ENCODE data around the gene RAB42.
"Not testable (repeated sequence)": the region's sequence is repeated elsewhere in the genome, so short reads cannot be mapped to it uniquely, and the experiment has no call there.

Gene RAB42, protein sequence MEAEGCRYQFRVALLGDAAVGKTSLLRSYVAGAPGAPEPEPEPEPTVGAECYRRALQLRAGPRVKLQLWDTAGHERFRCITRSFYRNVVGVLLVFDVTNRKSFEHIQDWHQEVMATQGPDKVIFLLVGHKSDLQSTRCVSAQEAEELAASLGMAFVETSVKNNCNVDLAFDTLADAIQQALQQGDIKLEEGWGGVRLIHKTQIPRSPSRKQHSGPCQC

DNA sequence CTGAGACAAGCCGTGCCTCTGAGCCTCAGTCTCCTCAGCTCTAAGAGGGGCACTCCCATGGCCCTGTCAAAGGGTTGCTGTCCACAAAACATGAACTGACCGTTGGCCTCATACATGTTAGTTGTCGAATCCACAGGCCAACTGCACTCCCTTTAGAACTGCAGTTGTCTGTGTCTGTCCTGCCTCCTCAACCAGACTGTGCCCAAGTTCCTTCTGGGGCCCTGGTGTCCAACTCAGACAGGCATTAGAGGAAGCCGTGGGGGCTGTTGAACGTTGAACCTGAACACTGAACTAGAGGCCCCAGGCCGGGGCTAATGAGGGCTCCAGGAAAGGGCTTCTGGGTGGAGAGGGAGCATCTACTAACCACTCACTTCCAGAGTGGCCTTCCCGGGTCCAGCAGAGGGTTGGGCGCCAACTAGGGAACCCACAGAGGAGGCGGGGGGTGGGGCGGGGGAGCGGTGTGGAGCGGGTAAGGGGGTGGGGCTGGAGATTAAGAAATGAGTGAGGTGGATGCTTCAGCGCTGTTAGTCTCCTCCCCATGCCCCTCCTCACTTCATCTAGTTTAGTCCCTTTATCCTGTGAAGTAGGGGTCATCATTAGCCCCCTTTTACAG is at the start of gene RAB42:
Gene RAB42, plus strand, starts transcription at position 558 of the 613 bp plus-strand sequence. CDS start 247 bp downstream, outside the sequence.
- peak; percentile 49 for DNase-seq (ENCODE audit: low spot score)

GRCh38 chr1:28545246-28545628 is 46.8 kb upstream of the RAB42 start:
- DNase-seq (ENCODE audit: low spot score): no peak

- no peak for DNase-seq (ENCODE audit: low spot score)
These were observed 43.7 kb upstream of the RAB42 start for GRCh38 chr1:28548318-28548717.

DNA sequence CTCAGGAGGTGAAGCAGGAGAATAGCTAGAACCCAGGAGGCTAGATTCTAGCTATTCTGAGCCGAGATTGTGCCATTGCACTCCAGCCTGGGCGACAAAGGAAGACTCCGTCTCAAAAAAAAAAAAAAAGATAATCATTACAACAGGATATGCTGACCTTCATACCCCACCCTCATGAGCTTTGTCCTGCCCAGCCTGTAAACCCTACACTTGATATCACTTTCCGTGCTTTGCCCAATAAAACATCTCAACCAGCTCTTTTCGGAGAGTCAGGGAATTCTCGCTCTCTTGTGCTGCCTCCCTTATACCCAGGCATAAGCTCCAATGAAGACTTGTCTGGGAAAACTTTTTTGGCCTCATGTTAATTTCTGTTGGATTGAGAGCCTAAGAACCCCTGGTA is 40.7 kb upstream of the RAB42 start:
- DNase-seq (ENCODE audit: low spot score): no peak

GRCh38 chr1:28552758-28553663 is 39.1 kb upstream of the RAB42 start, which contains the start of gene TRNAU1AP:
TSS of gene TRNAU1AP (plus strand) at chr1:28553085. CDS start at chr1:28553111, 26 bp downstream.
- DNase-seq (ENCODE audit: low spot score): peak; percentile 99

DNA sequence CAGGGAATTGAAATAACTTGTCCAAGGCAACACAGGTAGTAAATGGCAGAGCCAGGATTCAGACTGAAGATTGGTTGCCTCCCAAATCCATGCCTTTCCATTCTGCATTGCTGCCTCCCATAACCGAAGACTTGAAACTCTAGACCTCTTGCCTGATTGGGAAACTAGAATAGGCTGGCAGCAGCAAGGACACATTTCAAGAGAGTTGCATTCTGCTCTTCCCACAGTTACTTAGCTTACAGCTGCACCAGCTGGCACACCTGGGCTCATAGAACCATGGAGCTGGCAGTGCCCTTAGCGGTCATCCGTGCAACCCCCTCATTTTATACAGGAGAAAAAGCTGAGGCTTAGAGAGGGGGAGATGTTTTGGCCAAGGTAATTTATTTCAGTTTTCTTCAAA is 31.2 kb upstream of the RAB42 start:
- DNase-seq (ENCODE audit: low spot score): no peak

DNA sequence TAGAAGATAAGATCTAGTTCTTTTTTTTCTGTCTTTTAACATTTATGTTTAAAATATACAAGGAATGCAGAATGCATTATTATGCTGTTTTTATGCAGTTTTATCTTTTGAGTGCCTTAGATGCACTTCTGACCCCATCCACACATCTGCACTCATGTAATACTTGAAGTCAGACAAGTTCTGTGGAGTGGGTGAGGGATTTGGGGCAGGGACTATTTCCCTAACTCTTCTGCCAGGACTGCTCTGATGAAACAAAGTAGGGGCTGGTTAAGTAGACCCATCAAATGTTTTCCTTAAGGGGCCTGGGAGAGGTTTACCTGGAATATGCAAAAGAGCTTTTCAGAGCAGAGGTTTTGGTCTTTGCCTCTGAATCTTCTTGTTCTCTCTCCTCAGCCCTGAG is 27.8 kb upstream of the RAB42 start:
- DNase-seq (ENCODE audit: low spot score): no peak

GRCh38 chr1:28565040-28565439 is 27.0 kb upstream of the RAB42 start:
- no peak for DNase-seq (ENCODE audit: low spot score)

- DNase-seq (ENCODE audit: low spot score): no peak
These were observed 26.3 kb upstream of the RAB42 start for GRCh38 chr1:28565726-28566125.

DNA sequence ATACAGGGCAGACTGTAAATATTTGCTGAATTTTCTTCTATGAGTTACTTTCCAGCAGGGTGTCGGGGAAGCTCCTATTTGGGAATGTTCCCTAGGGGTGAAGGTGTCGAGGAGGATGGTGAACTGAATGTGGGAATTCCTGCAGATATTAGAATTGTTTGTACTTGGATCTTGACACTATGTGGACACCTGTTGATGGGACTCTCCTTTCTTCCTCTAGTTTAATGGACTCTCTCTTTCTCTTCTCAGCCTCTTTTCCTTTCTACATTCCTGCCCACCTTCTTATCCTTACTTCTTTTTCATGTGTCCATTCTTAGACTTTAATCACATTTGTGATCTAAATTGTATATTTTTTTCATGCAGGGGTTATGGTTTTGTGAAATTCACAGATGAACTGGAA is 25.1 kb upstream of the RAB42 start:
- DNase-seq (ENCODE audit: low spot score): no peak

DNA sequence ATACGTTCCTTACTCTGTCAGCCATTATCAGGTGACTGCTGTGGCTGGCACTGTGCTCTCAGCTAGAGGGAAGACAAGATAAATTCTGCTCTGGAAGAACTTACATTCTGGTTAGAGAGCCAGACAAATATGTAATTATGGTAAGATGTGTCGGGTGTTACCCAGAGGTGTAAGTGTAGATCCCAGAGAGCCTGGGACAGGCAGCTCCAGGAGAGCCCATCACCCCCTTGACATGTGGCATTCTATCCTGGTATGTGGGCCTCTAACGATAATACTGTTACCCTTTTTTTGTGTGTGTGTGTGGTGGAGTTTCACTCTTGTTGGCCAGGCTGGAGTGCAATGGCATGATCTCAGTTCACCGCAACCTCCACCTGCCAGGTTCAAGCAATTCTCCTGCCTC is 20.2 kb upstream of the RAB42 start:
- no peak for DNase-seq (ENCODE audit: low spot score)

- not testable (repeated sequence) for DNase-seq (ENCODE audit: low spot score)
These were observed 19.2 kb upstream of the RAB42 start for GRCh38 chr1:28572891-28573290.

DNA sequence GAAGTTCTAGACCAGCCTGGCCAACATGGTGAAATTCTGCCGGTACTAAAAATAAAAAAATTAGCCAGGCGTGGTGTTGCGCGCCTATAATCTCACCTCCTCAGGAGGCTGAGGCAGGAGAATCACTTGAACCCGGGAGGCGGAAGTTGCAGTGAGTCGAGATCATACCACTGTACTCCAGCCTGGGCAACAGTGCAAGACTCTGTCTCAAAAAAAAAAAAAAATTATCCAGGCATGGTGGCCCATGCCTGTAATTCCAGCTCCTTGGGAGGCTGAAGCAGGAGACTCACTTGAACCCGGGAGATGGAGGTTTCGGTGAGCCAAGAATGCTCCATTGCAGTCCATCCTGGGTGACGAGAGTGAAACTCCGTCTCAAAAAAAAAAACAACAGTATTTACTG is 18.5 kb upstream of the RAB42 start:
- no peak for DNase-seq (ENCODE audit: low spot score)

DNA sequence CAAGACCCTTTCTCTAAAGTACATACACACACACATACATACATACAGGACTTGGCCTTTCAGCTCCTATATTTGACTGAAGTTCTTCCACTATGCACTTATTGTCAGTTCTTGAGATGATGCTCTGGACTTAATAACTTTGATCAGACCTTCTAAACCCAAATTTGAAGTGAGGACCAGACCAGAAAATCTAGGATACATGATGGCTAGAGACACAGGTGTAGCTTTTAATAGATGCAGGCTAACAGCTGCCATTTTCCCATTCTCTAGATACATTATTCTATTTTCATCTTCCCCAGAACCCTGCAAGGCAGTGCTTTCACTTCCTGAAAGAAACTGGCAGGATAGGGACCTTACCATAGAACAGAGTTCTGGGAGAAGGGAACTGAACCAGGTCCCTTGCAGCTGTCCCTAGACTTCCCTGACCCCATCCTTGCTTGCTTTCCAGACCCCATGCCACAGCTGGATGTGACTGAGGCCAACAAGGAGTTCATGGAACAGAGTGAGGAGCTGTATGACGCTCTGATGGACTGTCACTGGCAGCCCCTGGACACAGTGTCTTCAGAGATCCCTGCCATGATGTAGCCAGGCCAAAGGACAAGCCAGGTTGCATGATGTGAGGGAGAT is 14.9 kb upstream of the RAB42 start:
- no peak for DNase-seq (ENCODE audit: low spot score)

DNA sequence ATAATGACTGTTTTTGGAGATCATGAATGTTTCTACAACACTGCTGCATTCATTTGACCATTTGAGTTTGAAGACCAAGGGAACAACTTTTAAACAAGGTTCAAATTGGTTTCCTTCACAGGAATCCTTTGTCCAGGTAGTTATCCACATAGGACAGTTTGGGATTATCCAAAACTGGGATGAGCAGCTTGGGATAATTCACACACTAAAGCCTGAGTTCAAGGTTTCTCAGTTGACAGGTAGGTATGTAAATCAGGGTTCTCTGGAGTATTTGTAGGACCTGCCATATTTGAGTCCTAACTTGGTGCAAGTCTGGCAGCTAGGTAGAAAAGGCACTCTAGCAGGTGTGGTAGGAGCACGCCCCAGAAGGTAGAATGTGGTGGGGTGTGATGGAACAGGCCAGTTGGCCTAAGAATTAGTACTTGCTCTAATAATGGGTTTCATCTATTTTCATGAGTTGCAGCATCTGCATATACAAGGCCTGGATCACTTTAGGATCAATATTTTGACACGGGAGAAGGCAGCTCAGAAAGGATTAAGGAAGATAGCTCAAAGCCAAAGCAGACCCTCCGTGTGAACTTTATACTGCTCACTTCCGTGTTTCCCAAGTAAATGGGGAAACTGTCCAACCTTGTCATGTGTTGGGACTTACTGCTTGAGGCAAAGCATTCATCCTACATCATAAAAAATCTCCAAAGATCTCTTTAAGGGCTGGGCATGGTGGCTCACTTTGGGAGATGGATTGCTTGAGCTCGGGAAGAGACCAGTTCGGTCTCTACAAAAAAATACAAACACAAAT is 14.1 kb upstream of the RAB42 start:
- DNase-seq (ENCODE audit: low spot score): no peak

GRCh38 chr1:28578696-28579218 is 13.3 kb upstream of the RAB42 start:
- no peak for DNase-seq (ENCODE audit: low spot score)

DNA sequence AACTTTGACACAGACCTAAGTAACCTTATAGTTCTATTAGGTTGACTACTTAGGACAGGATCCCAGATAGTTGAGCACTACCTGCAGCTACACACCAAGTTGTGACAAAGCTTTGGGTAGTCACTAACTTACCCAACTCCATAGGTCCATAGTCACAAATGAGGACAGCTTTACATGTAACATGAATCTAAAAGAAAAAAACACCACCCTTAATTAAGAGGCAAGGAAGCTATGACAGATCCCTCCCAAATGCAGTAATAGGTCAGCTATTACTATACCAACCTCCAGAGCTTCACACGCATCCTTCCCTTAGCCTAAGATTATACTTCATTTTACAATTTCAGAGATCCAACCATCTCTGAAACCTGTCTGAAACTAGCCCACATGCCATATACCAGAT is 12.7 kb upstream of the RAB42 start:
- DNase-seq (ENCODE audit: low spot score): no peak

- DNase-seq (ENCODE audit: low spot score): peak; percentile 42
These were observed 11.1 kb upstream of the RAB42 start for GRCh38 chr1:28580722-28581530.

DNA sequence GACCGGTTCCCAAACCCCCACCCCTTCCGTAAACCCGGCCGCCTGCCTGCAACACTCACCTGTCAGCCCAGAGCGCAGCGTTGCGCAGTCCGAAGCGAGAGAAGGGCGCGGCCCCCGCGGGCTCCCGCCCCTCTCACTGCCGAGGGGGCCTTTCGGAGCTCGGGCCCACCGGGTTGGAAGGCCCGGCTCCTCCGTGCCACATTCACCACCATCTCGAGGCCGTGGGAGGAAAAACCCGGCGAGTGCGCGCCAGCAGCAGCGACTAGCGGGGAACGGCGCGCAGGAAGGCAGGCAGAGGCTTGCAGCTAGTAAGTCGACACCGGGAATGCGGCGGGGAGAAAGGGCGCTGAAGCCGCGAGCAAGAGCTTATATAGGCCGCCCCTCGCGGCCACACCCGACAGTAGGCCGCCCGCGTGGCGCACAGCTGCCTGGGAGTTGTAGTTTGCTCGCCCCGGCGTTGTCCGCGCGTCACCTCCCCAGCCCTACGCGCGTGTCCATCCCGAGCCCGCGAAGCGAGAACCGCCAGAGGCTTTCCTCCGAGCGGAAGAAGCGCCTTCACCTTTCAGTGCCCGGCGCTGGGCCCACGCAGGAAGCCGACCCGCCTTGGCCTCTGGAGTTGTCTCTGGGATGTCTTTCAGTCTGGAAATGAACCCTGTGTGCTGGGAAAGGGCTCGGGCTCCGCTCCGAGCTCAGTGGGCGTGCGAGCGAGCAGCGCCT is 10.4 kb upstream of the RAB42 start:
- peak; percentile 99 for DNase-seq (ENCODE audit: low spot score)

DNA sequence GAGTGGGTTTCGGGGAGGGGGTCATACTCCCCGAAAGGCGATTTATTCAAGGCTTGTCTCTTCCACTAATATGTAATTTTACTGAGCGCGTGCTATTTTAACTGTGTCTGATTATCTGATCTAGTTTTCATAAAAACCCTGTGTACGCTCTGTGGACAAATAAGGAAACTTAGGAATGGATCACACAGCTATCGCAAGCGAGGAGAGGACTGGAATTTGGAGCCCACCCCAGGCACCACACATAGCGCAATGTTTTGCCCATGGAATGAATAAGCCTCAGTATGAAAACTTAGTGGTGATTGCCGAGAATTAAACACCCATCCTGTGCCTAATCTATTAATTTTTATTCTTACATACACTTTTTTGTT is 9.8 kb upstream of the RAB42 start:
- DNase-seq (ENCODE audit: low spot score): peak; percentile 34
